GM23338 (cell line): ENCODE data around the gene CLDN17. TPM values are rescaled to one million over a fixed set of nuclear protein-coding genes. Genes with fewer than 3 reads are reported as not detected.

Source experiments
- ATAC-seq: fragments of 200-7000 bp; cut with Tn5 transposase; 3 replicates; pipeline ENCODE4 v1.9.1; 2020
- DNase-seq: peaks from one replicate; pipeline ENCODE4 v3.0.0-alpha.2; 2015; ENCODE audit warnings: low spot score
- H2AFZ ChIP-seq: fragments of 200-600 bp; sonication (generic); 2 replicates; pipeline ENCODE4 v1.8.0; 2016; ENCODE audit warnings: antibody characterized with exemption, mild to moderate bottlenecking, moderate library complexity
- H3F3A ChIP-seq: fragments of 200-600 bp; sonication (generic); replicated peaks from 2 replicates; pipeline ENCODE4 v1.8.0; 2017; ENCODE audit warnings: antibody characterized with exemption, mixed run types, low read depth
- H3K27ac ChIP-seq: fragments of 200-600 bp; sonication (generic); 2 replicates; pipeline ENCODE4 v1.6.1; 2016; ENCODE audit warnings: low read depth
- H3K27me3 ChIP-seq: fragments of 200-600 bp; sonication (generic); 2 replicates; pipeline ENCODE4 v1.8.0; 2016; ENCODE audit warnings: mild to moderate bottlenecking, mixed run types, moderate library complexity; ENCODE audit not compliant: insufficient read depth
- H3K36me3 ChIP-seq: fragments of 200-600 bp; sonication (generic); 2 replicates; pipeline ENCODE4 v1.8.0; 2016; ENCODE audit warnings: mild to moderate bottlenecking; ENCODE audit not compliant: insufficient read depth
- H3K4me1 ChIP-seq: fragments of 200-600 bp; sonication (generic); 2 replicates; pipeline ENCODE4 v1.8.0; 2016; ENCODE audit warnings: mild to moderate bottlenecking, moderate library complexity; ENCODE audit not compliant: insufficient read depth
- H3K4me2 ChIP-seq: fragments of 200-600 bp; sonication (generic); 2 replicates; pipeline ENCODE4 v1.7.1; 2017; ENCODE audit warnings: mixed run types
- H3K4me3 ChIP-seq: fragments of 200-600 bp; sonication (generic); 2 replicates; pipeline ENCODE4 v1.6.1; 2016; ENCODE audit warnings: mixed run types
- H3K79me2 ChIP-seq: fragments of 200-600 bp; sonication (generic); replicated peaks from 2 replicates; pipeline ENCODE4 v1.8.0; 2017; ENCODE audit warnings: mild to moderate bottlenecking; ENCODE audit not compliant: insufficient read depth
- H3K9me2 ChIP-seq: fragments of 200-600 bp; sonication (generic); 2 replicates; pipeline ENCODE4 v1.8.0; 2017; ENCODE audit not compliant: insufficient read depth
- H4K20me1 ChIP-seq: fragments of 200-600 bp; sonication (generic); replicated peaks from 2 replicates; pipeline ENCODE4 v1.8.0; 2017; ENCODE audit warnings: mild to moderate bottlenecking; ENCODE audit not compliant: insufficient read depth
- H3K27ac Mint-ChIP-seq: 2 replicates; pipeline ENCODE4 v1.8.0; 2020; ENCODE audit warnings: inconsistent platforms, mild to moderate bottlenecking, moderate library complexity, mixed read lengths
- H3K27me3 Mint-ChIP-seq: 3 replicates; pipeline ENCODE4 v1.8.0; 2022; ENCODE audit warnings: low read depth, mild to moderate bottlenecking, moderate library complexity, mixed read lengths, inconsistent platforms; ENCODE audit not compliant: insufficient read depth, poor library complexity
- H3K36me3 Mint-ChIP-seq: 3 replicates; pipeline ENCODE4 v1.8.0; 2021; ENCODE audit warnings: low read depth, mild to moderate bottlenecking, inconsistent platforms, moderate library complexity, mixed read lengths
- H3K4me1 Mint-ChIP-seq: 3 replicates; pipeline ENCODE4 v1.8.0; 2020; ENCODE audit warnings: mild to moderate bottlenecking, inconsistent platforms, mixed read lengths
- H3K4me3 Mint-ChIP-seq: 3 replicates; pipeline ENCODE4 v1.8.0; 2021; ENCODE audit warnings: moderate library complexity, mild to moderate bottlenecking, inconsistent platforms, mixed read lengths
- H3K9me3 Mint-ChIP-seq: 3 replicates; pipeline ENCODE4 v1.8.0; 2020; ENCODE audit warnings: moderate library complexity, mild to moderate bottlenecking, inconsistent platforms, mixed read lengths
- EZH2 ChIP-seq: fragments of 200-600 bp; sonication (generic); IDR thresholded peaks from one replicate; pipeline ENCODE4 v1.8.0; 2017; ENCODE audit warnings: antibody characterized with exemption, mild to moderate bottlenecking, low read depth; ENCODE audit not compliant: unreplicated experiment
- EZH2phosphoT487 ChIP-seq: fragments of 200-600 bp; sonication (generic); IDR thresholded peaks from one replicate; pipeline ENCODE4 v1.8.1; 2018; ENCODE audit warnings: antibody characterized with exemption; ENCODE audit not compliant: unreplicated experiment
- NANOG ChIP-seq: IDR thresholded peaks from 2 replicates; pipeline ENCODE4 v1.6.1; 2016; ENCODE audit warnings: antibody characterized with exemption, borderline replicate concordance
- POLR2AphosphoS5 ChIP-seq: IDR thresholded peaks from 2 replicates; pipeline ENCODE4 v1.6.1; 2016; ENCODE audit warnings: antibody characterized with exemption, low read depth
- STAT1 ChIP-seq: IDR thresholded peaks from one replicate; pipeline ENCODE4 v1.6.1; 2016; ENCODE audit warnings: antibody characterized with exemption; ENCODE audit not compliant: unreplicated experiment
- polyA plus RNA-seq: library from polyadenylated mRNA; unstranded; fragments of >200 nt; fragmentation: Nextera tagmentation; extraction: Ambion mirVana; gene quantifications from 2 replicates; pipeline ENCODE4 v1.2.1, GENCODE V29; 2016
- total RNA-seq: library from RNA; depleted of rRNA; stranded (reverse); fragments of >200 nt; shearing (Covaris generic); gene quantifications from 2 replicates; pipeline ENCODE4 v1.2.3, GENCODE V29; 2014
- TF ChIP-seq, protein P1 (sequence below): IDR thresholded peaks from one replicate; pipeline ENCODE4 v1.6.1; 2018; ENCODE audit warnings: antibody characterized with exemption; ENCODE audit not compliant: unreplicated experiment
- TF ChIP-seq, protein P2 (sequence below): IDR thresholded peaks from 2 replicates; pipeline ENCODE4 v1.6.1; 2016; ENCODE audit warnings: antibody characterized with exemption
- TF ChIP-seq, protein P3 (sequence below), 2 experiments: fragments of 200-600 bp in 1 of 2; sonication (generic) in 1 of 2; conservative IDR thresholded peaks; 2 replicates each; pipeline versions ENCODE4 v1.5.1 to v1.6.1; 2016 to 2017; ENCODE audit warnings: antibody characterized with exemption in 2 of 2, low read depth in 2 of 2, mild to moderate bottlenecking in 2 of 2, moderate library complexity in 1 of 2

The CLDN17 gene
- total and polyA plus RNA-seq, 2 experiments from 2014 or later: not detected

DNA sequence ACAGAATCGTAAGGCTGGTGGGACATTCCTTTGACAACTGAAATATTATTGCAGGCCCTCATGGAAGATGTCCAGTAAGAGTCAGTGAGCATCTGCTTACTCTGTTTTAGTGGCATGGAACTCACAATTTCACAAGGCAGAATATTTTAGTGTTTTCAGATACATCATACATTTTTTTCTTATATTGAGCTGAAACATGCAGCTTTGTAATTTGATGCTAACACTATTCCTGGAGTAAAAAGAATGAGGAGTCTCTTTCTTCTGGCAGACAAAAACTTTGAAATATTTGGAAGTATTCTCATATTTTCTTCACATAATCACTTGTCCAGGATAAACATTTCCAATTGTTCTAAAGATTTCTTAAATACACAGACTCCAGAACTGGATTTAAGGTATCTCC, 17.7 kb downstream of the CLDN17 start (continued):
- TF ChIP-seq, protein P1, sequence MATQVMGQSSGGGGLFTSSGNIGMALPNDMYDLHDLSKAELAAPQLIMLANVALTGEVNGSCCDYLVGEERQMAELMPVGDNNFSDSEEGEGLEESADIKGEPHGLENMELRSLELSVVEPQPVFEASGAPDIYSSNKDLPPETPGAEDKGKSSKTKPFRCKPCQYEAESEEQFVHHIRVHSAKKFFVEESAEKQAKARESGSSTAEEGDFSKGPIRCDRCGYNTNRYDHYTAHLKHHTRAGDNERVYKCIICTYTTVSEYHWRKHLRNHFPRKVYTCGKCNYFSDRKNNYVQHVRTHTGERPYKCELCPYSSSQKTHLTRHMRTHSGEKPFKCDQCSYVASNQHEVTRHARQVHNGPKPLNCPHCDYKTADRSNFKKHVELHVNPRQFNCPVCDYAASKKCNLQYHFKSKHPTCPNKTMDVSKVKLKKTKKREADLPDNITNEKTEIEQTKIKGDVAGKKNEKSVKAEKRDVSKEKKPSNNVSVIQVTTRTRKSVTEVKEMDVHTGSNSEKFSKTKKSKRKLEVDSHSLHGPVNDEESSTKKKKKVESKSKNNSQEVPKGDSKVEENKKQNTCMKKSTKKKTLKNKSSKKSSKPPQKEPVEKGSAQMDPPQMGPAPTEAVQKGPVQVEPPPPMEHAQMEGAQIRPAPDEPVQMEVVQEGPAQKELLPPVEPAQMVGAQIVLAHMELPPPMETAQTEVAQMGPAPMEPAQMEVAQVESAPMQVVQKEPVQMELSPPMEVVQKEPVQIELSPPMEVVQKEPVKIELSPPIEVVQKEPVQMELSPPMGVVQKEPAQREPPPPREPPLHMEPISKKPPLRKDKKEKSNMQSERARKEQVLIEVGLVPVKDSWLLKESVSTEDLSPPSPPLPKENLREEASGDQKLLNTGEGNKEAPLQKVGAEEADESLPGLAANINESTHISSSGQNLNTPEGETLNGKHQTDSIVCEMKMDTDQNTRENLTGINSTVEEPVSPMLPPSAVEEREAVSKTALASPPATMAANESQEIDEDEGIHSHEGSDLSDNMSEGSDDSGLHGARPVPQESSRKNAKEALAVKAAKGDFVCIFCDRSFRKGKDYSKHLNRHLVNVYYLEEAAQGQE: no peak
- no peak for TF ChIP-seq POLR2AphosphoS5

DNA sequence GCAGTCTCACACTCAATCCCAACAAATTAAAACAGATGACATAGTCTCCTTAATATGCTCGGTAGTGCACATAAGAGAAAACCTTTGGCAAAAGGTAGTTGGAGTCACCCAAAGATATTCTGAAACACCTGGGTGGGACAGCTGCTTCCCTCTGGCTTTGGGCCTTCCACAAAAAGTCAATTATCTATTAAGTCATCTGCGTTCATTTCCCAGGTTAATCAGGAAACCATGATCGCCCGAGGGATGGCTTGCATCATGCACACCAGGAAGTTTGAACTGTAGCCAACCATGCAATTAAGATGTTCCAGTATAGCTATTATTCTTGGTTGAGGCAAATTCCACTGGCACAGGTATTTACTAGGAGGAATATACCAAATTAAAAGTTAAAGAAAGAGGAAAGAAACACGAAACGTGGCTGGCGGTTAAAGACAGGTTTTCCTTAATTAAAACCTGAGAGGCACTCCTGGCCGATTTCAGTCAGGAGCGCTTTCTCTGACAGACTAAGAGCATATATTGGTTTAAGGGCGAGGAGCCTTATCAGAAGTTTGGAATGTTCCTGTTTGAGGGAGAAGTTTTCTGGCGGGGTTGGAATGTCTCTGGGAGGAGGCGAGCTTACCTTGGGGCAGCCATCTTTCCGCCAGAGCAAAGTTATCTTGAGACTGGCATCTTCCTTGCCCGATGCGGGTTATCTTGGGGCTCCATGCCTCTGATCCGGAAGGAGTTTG, 19.9 kb downstream of the CLDN17 start:
- no peak for ATAC-seq
- Histone ChIP-seq H3K79me2 (no peaks in the 10 kb centered on the region), H2AFZ (peak overlapping the region; percentile 59; the same call in 1 of the 2 replicates), H3K9me2 (peaks cover 34% of the 10 kb centered on the region), H3K36me3 (no peaks in the 10 kb centered on the region), H3K4me2 (no peak overlapping the region), H3K27ac (no peak overlapping the region), H4K20me1 (no peaks in the 10 kb centered on the region), H3K27me3 (no peaks in the 10 kb centered on the region), H3K4me3 (no peak overlapping the region), H3K4me1 (no peaks in the 10 kb centered on the region), H3F3A (no peaks in the 10 kb centered on the region)
- Mint-ChIP-seq H3K9me3 (peaks cover 2% of the 10 kb centered on the region), H3K4me1 (peaks cover 4% of the 10 kb centered on the region; the same call in 1 of the 3 replicates), H3K27ac (no peak overlapping the region), H3K4me3 (no peak overlapping the region), H3K27me3 (no peaks in the 10 kb centered on the region), H3K36me3 (no peaks in the 10 kb centered on the region)
- TF ChIP-seq EZH2phosphoT487: no peak
- no peak for TF ChIP-seq POLR2AphosphoS5
- TF ChIP-seq NANOG: no peak
- TF ChIP-seq STAT1: no peak
- TF ChIP-seq, protein P2, sequence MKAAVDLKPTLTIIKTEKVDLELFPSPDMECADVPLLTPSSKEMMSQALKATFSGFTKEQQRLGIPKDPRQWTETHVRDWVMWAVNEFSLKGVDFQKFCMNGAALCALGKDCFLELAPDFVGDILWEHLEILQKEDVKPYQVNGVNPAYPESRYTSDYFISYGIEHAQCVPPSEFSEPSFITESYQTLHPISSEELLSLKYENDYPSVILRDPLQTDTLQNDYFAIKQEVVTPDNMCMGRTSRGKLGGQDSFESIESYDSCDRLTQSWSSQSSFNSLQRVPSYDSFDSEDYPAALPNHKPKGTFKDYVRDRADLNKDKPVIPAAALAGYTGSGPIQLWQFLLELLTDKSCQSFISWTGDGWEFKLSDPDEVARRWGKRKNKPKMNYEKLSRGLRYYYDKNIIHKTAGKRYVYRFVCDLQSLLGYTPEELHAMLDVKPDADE: no peak
- TF ChIP-seq, protein P3, sequence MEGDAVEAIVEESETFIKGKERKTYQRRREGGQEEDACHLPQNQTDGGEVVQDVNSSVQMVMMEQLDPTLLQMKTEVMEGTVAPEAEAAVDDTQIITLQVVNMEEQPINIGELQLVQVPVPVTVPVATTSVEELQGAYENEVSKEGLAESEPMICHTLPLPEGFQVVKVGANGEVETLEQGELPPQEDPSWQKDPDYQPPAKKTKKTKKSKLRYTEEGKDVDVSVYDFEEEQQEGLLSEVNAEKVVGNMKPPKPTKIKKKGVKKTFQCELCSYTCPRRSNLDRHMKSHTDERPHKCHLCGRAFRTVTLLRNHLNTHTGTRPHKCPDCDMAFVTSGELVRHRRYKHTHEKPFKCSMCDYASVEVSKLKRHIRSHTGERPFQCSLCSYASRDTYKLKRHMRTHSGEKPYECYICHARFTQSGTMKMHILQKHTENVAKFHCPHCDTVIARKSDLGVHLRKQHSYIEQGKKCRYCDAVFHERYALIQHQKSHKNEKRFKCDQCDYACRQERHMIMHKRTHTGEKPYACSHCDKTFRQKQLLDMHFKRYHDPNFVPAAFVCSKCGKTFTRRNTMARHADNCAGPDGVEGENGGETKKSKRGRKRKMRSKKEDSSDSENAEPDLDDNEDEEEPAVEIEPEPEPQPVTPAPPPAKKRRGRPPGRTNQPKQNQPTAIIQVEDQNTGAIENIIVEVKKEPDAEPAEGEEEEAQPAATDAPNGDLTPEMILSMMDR (conservative IDR thresholded peaks at IDR 0.05; ENCODE audit: low read depth in 2 of 2): no peak
- no peak for TF ChIP-seq EZH2
- no peak for DNase-seq
